Measurements from ENCODE around the gene TAOK1.
A peak's percentile ranks its signal among the peaks of the same experiment; 100 is the strongest.

DNA sequence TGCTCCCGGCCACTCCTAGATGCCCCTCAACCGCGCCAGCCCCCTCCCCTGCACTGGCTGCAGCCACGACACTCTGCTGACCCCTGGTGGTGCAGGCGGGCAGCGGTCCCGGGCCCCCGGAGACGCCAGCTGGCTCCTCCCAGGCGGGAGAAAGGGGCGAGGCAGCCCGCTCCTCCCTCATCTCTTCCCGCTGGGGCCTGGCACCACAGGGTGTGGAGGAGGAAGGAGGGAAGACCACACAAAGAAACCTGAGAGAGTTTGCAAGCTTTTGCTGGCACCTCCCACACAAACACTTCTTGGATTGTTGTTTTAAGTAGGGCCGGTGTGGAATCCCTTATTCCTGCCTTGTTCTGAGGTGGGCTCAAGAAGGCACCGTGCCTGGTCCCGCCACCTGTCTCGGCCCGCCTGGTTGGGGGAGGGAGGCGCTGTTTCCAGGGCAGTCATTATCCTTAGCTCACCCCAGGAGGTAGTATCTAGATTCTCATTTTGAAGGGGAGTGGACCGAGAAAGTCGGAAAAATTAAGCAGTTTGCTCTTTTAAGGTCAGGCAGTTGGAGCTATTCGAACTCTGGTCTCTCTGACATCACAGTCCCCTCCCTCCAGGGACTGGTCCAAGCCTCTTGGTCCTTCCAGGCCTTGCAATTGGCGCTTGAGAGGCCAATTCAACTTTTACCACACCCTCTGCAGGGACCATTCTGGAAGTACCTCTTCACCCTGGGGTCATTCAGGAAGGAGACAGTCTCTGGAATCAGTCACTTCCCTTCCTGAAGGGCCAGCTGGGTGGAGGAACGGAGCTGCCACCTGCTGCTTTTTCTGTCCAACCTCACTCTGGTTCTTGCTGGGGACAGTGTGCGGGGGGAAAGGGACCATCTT is 201.8 kb downstream of the TAOK1 start:
- TF ChIP-seq, protein P1, sequence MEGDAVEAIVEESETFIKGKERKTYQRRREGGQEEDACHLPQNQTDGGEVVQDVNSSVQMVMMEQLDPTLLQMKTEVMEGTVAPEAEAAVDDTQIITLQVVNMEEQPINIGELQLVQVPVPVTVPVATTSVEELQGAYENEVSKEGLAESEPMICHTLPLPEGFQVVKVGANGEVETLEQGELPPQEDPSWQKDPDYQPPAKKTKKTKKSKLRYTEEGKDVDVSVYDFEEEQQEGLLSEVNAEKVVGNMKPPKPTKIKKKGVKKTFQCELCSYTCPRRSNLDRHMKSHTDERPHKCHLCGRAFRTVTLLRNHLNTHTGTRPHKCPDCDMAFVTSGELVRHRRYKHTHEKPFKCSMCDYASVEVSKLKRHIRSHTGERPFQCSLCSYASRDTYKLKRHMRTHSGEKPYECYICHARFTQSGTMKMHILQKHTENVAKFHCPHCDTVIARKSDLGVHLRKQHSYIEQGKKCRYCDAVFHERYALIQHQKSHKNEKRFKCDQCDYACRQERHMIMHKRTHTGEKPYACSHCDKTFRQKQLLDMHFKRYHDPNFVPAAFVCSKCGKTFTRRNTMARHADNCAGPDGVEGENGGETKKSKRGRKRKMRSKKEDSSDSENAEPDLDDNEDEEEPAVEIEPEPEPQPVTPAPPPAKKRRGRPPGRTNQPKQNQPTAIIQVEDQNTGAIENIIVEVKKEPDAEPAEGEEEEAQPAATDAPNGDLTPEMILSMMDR (IDR thresholded peaks at IDR 0.05), result peak; percentile 97
- TF ChIP-seq EZH2 (IDR thresholded peaks at IDR 0.05; ENCODE audit: borderline replicate concordance, insufficient read depth, low read depth, low read length, poor library complexity, severe bottlenecking), result no peak

Data from B cell (primary cell).